ENCODE data around the gene DACT2.
"Not testable (repeated sequence)": the region's sequence is repeated elsewhere in the genome, so short reads cannot be mapped to it uniquely, and the experiment has no call there.

Gene DACT2

DNA sequence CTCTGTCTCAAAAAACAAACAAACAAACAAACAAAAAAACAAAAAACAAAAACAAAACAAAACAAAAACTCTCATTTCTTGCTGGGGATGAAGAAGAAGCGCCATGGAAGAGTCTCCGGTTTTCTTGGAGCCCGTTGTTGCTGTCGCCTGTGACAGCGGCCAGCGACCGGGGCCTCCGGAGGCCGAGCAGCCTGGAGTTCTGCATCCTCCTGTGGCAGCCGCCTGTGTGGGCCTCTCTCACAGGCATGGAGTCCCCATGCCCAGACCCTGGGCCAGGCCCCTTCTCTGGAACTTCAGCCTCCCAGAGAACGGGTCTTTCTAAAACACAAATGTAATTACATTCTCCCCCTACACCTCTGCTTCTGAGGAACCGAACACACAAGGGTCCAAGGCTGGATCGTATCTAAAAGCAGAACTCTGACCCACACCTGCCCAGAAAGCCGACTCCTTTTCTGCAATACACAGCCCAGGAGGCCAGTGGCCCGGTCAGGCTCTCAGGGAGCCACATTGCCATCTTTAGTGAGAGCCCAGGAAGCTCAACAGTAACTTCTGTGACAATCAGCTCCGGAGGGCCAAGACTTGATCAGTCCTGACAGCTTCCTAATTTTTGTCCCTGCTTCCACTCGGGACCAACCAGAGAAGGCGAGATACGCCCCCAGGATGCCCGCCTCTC, 18.5 kb downstream of the DACT2 start:
- DNase-seq (ENCODE audit: low read depth) = no peak

DNA sequence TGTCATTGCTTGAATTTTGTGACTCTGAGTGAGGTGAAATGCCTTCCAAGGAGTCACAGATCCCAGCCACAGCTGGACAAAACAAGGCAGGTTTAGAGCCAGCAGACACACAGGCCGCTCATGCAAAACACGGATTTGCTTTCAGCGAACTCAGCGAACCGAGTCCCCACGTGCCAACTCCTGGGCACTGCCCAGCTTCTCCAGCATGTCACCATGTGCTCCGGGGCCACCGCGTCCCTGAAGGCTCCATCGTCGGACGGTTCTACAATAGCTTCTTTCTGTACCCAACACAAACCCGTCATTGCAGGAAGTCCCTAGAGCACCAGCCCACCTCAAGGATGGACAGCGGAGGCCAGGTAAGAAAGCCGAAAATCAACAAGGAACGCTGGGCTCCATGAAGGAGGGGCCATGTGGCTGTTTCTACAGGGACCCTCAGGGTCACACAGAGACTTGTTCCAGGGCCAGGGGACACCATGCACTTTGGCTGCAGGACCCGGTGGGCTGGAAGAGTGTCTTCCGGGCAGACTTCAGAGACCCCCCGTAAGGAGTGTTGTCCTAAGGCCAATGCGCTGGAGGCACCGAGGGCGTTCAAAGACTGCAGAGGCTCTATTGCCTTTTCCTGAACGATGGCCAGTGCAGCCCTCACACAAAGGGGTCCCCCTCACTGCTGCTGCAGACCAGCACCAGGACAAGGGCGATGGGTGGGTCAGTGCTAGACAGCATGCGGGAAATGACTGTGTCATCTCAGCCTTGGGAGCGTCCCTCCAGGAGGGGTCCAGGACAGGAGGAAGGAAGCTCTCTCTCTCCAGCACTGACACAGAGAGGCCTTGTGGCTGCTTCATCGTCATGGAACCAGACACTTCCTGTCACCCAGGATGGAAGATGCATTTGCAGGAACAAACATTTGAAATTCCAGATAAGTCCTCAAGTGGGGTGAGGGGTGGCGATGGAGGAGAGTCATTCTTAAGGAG, 19.8 kb downstream of the DACT2 start:
- no peak for DNase-seq (ENCODE audit: low read depth)

DNA sequence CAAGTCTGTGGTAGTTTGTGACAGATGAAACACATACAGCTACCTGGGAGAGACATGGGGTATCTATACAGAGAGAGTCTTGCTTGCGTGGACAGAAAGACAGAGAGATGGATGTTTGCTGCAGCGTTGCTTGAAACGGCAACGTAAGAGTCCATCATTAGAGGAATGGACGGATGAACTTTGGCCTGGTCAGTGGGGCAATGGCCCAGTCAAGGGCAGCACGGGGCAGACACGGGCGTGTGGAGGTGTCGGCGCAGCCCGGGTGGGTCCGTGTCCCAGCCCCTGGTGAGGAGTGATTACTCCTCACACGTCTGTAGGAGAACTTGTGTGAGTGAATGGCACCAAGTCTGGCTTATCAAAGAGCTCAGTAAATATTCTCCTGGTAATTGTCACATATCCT, 21.9 kb downstream of the DACT2 start:
- DNase-seq (ENCODE audit: low read depth) = no peak

DNA sequence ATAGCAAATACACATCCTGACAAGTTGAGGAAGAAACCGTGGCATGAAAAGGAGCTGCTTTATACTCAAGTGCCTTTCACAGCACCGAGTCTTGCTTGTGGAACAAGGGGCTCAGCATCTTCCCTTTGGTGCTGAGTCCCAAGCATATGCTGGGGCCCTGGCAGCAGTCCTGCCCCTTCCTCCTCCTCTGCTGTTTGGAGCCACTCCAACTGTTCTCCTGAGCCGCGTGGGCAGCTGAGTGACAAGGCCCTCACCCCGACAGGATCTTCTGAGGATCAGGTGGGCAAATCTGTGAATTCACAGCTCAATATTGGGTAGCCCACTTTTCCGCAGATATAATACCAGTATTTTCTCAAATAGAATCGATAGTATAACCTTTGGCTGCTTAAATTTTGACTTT, 24.7 kb downstream of the DACT2 start:
- no peak for DNase-seq (ENCODE audit: low read depth)

DNA sequence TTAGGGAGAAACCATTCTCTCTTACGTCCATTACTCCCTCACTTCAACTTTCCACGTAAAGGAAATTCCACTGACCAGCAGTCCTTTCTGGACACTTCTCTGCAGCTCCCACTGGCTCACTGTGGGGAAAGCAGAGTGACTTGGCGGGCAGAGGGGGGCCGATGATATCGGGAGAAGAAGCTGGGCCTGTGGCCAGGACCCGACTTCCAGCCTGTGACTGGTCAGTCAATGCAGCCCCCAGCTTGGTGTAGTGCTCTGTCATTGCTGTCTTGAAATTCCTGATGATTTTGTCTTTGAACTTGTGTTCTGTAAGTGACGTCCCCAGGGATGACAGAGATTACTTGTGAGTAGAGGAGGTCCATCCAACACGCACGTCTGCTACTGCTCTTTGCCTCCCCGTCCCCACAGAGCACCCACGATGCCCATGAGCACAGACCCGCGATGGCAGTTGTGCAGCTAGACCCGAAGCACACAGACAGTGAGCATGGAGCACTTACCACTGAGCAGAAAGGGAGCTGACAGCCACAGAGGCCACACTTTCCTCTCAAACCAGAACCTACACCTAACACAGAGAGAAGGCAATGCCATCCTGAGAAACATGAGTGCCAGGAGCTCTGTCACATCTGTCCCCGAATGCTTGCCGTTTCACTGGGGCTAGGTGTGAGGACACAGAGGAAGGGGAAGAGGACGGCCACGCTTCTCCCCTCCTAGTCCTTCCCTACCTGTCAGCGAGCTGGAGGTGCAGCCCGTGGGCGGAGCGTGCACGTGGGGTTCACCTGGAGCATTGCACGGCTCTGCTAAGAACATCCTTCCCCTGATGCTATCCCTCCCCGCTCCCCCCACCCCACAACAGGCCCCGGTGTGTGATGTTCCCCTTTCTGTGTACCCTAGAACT, 25.7 kb downstream of the DACT2 start:
- no peak for DNase-seq (ENCODE audit: low read depth)

DNA sequence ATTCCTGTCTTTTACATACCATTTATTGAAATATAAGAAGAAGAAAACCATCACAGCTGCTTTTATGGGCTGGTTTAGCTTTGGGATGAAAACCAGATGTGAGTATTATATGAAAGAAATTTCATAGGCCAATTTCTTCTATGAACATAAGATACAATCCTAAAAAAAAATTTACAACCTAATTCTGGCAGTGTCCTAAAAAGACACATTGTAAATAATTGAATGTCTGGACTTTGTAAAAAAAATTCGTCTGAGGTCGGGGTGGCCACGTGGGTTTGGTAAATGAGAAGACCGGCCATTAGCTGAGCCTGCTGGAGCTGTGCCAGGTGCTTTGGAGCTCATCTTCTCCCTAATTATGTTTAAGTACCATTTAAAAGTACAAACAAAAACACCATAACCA, 26.8 kb downstream of the DACT2 start:
- DNase-seq (ENCODE audit: low read depth) = no peak

DNA sequence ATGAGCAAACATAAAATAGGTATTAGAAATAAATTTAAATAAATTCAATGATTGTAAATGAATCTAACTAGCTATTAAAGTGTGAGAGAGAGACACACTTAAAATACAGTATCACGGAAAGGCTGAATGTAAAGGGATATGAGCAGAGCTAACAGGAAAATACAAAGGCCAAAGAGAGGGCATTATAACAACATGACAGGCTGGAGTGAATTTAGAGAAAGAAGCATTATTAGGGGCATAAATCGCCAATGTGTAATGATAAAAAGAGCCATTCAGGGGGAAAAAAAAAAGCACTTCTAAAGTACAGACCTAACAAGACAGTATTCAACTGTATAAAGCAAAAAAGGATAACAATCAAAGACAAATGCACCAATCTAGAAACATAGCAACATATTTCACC, 28.1 kb downstream of the DACT2 start:
- no peak for DNase-seq (ENCODE audit: low read depth)

DNA sequence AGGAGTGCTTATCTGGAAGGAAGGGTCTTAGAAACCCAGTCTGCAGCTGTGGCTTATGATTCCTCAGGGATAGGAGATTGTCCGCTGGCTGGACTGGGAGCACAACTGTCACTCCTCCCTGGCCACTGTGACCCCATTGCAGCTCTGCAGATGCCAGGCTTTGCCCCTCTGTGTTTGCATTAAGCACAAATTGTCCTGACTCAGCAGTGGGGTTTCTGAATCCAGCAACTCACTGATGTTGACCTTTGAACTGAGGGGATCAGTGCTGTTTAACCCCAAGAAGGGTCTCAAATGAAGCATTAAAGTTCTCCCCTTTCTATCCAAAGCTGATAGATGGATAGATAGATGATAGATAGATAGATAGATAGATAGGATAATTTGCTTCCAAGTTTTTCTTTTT, 29.5 kb downstream of the DACT2 start:
- no peak for DNase-seq (ENCODE audit: low read depth)

DNA sequence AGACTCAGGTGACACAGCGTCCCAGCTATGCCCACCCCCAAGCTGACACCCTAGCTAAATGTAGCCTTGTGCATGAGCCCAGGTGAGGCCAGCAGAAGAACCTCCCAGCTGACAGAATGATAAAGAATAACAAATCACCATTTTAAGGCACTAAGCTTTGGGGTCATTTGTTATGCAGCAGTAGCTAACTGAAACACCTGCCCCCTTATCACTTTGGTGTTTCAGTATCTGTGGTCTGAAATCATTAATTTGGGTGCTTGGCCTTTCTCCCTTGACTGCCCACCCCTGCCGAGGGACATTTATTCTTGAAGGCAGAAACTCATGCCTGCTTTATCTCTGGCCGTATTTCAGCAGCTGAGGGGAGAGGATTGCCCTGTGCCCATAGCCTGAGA, 30.0 kb downstream of the DACT2 start:
- no peak for DNase-seq (ENCODE audit: low read depth)

DNA sequence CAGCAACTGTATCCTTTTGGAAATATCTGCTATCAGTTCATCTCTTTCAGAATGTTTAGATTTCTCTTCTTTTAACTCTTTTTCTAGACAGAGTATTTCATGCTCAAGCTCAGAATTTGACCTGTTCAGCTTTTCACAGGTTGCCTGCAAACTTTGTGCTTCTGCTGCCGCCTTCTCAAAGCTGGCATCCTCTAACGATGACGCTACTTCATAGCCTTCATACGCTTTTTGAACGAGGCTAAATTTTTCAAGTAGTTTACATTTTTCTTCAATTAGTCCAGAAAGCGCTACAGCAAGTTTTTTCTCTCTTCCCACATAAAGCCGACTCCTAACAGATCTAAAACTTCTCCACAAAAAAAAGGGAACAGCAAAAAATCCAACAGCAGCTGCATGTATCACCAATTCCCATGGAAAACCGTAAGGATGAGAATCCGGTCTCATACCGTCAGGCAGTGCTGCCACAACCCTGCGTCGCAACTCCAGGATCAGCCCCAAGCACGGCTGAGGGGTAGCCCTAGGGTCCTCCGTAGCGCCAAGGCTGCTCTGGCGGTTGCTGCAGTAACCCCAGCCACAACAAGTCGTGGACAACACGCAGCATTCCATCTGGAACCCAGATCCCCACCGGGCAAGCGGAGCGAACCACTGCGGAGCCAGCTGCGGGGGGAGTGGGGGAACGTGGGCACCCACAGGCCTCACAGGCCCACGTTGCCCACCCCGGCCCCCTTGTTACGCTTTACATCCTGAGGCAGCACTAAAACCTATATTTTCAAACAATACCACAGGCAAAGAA, 30.6 kb downstream of the DACT2 start:
- no peak for DNase-seq (ENCODE audit: low read depth)

DNA sequence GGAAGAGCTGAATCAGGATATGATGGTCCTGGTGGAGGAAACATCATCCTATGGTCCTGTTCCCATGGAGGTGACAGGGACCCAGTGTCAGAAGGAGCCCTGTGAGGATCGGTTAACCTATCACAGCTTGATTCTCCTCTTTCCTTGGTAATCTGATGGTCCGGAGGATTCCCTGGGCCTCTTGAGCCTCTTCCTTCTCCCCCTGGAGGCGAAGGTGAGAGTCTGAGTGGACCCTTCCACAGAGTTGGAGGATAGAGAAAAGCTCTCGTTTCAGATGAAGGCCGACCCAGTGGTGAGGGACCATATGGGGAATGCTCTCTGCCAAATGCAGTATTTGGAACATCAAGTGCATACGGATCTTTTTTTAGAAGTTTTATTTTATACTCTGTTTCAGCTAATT, 32.1 kb downstream of the DACT2 start:
- DNase-seq (ENCODE audit: low read depth) = not testable (repeated sequence)

DNA sequence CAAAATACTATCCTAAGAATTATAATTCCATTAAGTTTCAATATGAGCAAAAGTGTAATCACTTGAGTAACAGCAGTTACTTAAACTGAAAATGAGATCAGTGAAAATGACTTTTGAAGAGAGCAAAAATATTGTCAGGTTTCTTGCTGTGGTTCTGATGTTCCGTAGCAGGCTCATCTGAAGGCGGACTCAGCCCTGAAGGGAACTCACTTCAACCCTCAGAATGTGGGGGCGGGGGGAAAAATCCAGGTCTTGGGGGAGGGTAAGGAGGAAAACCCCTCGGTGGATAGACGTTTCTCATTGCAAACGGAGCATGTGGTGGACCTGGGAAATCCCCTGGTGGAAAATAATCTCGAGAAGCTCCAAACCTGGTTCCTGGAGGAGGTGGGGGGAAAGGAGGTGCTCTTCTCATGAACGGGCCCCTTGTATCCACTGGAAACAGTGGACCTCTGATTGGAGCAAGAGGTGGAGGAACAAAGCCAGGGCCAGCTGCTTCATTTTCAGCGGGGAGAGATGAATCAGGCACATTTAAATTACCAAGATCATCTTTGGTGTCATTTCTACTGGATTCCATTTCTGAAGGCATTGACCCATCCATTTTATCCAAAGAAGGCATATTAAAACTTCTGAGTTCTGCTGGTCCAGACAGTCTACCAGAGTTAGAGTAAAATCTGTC, 32.7 kb downstream of the DACT2 start:
- not testable (repeated sequence) for DNase-seq (ENCODE audit: low read depth)

DNA sequence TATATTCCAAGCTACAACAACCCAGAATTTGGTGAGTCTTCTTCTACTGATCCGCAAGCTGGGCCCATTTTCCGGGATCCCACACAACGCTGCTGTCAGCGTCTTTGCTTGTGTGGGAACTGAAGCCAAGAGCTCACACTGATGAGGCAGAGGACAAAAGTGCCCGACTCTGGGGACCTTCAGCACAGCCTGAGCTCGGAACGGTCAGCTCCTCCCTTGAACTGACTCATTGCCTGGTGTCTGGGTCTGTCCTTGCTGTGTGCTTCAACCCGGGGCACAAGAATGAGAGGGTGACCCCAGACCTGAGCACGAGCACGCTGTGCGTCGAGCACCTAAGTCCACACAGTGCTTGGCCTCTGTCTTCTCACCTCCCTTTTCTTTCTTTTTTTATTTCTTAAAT, 33.5 kb downstream of the DACT2 start:
- no peak for DNase-seq (ENCODE audit: low read depth)

DNA sequence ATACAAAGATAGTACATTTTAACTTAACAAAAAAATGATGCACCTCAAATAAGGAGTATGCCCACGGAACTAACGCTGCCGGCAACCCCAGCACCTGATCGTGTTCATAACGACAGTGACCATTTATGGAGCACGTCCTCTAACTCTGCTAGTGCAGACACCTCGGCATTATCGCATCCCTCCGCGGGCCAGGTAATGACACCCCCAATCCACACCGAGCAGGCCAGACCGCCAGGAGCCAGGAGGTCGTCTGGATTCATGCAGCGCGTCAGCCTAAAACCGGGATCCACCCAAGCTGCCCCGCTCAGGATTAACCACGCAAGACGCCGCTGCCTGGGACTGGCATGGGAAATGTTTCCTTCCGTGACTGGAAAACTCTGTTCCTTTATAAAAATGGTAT, 34.1 kb downstream of the DACT2 start:
- no peak for DNase-seq (ENCODE audit: low read depth)

DNA sequence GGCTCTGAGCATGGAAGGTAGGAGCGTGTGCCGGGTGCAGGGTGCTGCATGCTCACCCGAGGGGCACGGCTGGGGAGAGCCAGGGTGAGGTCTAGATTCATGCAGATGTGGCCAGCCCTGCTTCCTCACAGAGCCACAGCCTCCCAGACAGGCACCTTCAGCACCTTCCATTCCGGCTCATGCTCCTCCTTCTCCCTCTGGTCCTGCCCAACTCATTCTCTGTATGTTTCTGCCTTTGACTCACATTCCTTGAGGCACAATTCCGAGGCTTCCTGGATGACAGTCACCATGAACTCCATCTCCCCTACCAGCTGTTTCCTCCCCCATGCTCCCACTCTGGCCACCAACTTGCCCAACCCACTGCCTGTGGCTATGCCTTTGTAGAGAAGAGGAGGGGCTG, 35.4 kb downstream of the DACT2 start:
- DNase-seq (ENCODE audit: low read depth) = no peak

DNA sequence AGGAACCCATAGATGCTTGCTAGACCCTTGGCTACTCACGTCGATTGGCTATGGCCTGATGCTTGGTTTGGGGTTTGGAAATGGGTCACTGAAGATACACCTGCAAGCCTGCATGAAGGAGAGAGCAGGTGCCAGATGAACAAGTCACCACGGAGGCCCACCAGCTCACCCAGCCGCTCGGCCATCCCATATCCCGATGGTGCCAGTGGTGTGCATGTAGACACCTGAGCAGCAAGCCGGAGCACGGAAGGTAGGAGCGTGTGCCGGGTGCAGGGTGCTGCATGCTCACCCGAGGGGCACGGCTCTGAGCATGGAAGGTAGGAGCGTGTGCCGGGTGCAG, 35.9 kb downstream of the DACT2 start:
- no peak for DNase-seq (ENCODE audit: low read depth)

DNA sequence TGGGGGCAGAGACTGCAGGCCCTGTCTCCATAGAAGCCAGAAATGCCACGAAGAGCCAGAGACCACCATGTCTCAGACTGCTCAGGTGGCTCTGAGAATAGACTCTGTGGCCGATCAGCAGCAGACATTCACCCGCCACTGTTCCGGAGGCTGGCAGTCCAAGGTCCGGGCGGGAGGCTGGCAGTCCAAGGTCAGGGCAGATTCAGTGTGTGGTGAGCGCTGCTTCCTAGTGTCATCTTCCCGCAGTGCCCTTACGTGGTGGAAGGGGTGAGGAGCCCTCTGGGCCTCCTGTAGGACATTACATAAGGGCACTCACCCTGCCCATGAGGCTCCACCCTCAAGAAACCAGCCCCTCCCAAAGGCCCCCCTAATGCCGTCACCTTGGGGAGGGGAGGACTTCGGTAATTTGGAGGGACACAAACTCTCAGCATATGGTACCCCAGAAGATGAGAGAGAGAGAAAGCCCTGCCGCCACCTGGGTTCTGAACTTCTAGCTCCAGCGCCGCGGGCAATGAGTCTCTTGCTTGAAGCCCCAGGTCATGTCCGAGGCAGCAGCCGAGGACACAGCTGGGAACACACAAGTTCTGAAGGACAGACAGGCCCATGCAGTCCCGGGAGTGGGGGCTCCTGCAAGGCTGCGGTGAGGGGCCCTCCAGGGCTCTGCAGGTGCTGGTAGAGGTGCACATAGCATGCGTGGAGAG, 36.4 kb downstream of the DACT2 start:
- no peak for DNase-seq (ENCODE audit: low read depth)

DNA sequence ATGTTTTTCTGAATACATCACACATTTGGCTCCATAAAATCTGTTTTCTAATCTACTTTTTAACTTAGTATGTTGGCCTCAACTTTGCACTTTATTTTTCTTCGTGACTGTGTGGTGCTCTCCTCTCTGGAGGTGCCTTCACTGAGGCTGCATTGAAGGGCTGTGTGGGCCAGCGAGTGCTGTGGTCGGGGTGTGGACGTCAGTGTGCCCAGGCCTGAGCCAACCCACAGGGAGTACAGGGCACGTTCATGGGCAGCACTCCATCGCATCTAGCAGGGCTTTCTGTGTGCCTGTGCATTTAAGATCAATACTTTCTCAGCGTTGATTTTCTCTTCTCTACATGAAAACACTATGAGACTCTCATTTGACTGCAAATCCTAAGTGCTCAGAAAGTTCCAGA, 37.8 kb downstream of the DACT2 start:
- no peak for DNase-seq (ENCODE audit: low read depth)

DNA sequence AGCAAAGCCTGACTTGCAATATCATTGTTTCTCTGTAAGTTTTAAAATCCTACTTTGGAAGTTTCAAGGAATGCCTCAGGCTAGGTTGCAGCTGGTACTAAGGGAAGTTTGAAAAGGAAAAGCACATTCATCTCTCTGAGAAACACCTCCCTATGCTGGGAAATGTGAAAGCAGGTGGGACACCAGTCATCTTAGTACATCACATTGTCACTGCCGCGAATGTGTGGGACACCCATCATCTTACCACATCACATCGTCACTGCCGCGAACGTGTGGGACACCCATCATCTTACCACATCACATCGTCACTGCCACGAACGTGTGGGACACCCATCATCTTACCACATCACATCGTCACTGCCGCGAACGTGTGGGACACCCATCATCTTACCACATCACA, 38.3 kb downstream of the DACT2 start:
- not testable (repeated sequence) for DNase-seq (ENCODE audit: low read depth)

DNA sequence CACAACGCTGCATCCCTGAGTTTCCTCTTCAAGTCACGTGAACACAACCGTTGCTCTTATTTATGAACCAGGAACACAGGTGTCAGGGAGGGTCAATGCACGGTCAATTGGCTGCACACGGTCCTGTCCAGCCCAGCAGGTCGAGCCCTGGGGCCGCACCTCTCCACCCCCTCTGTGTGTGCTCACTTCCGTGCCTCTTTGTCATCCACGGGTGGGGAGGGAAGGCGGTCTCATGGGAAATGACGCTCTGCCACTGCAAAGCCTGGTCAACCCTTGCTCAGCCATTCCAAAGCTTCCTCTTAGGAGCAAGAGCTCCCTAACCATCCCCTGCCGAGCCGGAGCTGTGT, 38.7 kb downstream of the DACT2 start:
- DNase-seq (ENCODE audit: low read depth) = no peak

Measured in stromal cell of bone marrow (primary cell).